Colon (tissue), 2 donors: ENCODE results near the gene HOXC6.
"Not testable (repeated sequence)": the region's sequence is repeated elsewhere in the genome, so short reads cannot be mapped to it uniquely, and the experiment has no call there.

Source experiments
- FAIRE-seq: peaks from 2 replicates; lab custom pipeline; 2012; peaks lifted over from hg19 to GRCh38; lab: Jason Lieb, UNC
- donor health status: control.
- donor health status: control.

HOXC6 gene

DNA sequence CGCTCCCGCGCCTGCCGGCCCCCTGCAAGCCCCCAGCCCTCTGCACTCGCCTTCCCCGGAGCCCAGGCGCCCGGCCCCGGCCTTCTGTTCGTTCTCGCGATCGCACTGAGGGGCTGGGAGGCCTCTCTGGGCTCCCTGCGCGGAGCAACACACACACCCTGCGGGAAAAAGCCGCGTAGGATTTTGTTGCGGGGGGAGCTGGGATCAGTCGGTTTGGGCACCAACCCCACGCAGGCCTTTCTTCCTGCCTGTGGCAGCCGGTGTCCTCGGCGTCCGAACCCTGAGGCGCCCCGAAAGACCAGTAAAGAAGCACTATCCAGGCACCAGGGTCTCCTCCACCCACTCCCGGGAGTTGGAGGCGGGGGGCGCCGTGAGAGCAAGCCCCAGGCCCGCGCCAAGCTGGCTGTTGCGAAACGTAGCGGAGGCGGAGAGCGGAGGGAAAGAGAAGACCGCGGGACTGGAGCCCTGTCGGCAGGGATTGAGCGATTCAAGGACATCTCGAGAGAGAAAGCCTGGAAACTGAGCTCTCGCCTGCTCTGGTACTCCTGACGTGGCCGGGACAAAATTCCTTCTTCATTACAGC, 2.7 kb downstream of the HOXC6 start:
- FAIRE-seq: no peak

DNA sequence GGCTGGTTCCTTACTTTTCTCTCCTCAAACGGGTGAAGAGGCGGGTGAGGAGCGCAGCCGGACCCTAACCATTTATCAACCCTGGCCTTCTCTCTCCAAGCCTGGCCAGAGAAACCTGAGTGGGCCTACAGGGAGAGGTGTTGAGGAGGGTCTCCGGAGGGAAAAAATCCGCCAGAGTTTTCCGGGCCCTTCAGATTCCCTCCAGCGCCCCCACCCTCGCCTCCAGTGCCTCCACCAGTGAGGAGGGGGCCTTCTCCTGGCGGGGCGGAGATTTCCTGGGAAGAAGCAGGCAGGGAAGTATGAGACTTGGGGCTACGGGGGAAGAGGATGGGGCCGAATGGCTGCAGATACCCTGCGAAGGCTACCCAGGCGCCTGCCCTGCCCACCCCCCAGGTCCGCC, 3.2 kb downstream of the HOXC6 start:
- no peak for FAIRE-seq

DNA sequence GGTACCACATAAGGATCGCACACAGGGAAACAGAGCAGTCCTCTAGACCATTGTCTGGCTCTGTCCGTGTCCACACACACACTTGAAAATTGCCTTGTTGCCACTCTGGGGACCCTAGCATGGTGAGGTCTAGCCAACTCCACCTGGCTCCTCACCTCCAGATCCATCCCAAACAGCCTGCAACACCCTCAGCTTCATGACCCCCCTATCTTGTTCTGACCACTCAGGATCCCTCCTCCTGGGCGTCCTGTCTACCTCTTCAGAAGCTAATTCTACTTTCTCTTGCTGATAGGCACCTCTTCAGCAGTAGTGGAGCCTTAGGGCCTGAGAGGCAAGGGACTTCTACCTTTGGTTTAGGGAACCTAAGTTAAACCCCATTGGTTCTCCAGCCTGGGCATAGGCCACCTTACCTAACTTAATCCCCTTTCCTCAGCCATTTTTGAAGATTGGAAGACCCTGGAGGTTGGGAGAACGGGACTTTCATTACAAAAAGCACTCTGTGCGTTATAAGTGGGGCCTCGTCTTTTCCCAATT, 3.9 kb downstream of the HOXC6 start:
- no peak for FAIRE-seq

GRCh38 chr12:54032627-54033100, 4.4 kb downstream of the HOXC6 start, which contains the start of gene HOXC5:
TSS of gene HOXC5 (plus strand) at chr12:54033050. CDS start at chr12:54033123, 73 bp downstream.
- no peak for FAIRE-seq

DNA sequence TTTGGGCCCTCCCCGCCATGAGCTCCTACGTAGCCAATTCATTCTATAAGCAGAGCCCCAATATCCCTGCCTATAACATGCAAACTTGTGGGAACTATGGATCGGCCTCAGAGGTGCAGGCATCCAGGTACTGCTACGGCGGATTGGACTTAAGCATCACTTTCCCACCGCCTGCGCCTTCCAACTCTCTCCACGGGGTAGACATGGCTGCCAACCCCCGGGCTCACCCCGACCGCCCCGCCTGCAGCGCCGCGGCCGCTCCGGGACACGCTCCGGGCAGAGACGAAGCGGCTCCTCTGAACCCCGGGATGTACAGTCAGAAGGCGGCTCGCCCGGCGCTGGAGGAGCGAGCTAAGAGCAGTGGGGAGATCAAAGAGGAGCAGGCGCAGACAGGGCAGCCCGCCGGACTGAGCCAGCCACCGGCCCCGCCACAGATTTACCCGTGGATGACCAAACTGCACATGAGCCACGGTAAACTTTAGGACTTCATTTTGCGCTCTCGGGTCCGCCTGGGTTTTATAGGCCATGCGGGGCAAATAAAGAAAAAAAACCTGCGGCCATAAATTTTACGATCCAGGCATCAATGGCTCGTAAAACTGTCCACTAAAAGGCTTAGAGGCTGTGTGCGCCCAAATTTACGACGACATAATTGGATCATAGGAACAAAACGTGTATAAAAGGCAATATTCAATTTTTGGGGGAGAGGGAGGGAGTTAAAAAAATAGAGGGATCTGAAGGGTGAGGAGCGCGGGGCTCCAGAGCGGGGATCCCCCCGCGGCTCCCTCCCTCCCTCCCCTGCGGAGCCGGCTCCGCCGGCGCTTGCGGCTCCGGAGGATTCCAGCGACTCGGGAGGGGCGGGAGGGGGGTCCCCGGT, 5.1 kb downstream of the HOXC6 start:
- no peak for FAIRE-seq

GRCh38 chr12:54033980-54034784, 5.9 kb downstream of the HOXC6 start:
- FAIRE-seq: no peak

DNA sequence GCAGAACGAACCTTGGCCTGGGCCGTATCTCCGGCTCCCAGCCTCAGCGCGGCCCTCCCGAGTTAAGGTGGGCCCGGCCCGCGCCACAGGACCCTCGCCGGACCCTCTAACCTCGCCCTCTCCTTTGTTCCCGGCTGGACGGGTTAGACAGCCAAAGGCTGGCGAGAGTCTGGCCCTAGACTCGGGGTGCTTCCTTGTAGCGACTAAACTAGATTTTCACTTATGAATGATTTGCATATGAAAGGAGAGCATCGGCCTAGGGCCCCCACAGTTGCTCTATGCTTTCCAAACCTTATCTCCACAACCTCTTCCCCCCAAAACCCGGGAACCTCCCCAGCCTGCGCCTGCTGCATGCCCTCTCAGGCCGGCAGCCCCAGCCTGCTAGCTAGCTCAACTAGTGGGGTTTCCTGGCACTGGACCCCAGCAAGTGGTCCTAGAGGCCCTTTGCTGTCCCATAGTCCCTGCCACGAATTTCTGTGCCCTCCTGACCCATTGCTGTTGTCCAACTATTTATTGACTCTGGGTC, 6.6 kb downstream of the HOXC6 start:
- FAIRE-seq: no peak

- FAIRE-seq: no peak
These were observed 7.5 kb downstream of the HOXC6 start for GRCh38 chr12:54035568-54036264.

DNA sequence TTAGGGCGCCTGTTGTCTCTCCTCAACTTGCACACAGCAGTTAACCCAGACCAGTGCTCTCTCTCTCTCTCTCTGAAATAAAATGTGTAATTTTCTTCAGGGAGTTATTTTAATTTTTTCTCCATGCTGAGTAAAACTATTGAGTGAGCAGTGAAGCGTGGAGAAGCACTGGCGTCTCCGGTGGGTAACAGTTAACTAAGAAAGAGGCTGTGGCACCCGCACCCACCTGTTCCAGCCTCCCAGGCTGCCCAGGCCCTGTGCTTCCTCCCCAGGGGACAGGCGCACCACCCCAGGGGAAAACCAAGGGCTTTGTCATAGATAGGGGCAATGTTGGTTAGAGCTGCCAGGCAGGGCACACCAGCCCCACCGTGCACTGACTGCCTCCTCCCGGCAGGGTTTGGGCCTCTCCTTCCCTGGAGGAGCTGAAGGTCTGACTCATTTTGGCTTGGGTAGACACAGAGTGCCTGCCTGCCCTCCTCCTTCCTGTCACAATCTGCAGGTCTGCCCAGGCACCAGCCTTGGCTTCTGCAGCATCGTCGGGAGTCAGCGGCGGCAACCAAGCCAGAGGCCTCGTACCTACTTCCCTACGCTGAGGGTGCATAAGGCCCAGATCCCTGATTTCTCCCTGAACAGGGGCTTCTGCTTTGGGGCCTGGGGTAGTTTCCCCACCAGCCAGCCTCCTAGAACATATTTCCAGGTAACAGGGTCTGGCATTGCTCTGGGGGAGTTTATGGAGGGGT, 8.6 kb downstream of the HOXC6 start:
- FAIRE-seq: no peak

DNA sequence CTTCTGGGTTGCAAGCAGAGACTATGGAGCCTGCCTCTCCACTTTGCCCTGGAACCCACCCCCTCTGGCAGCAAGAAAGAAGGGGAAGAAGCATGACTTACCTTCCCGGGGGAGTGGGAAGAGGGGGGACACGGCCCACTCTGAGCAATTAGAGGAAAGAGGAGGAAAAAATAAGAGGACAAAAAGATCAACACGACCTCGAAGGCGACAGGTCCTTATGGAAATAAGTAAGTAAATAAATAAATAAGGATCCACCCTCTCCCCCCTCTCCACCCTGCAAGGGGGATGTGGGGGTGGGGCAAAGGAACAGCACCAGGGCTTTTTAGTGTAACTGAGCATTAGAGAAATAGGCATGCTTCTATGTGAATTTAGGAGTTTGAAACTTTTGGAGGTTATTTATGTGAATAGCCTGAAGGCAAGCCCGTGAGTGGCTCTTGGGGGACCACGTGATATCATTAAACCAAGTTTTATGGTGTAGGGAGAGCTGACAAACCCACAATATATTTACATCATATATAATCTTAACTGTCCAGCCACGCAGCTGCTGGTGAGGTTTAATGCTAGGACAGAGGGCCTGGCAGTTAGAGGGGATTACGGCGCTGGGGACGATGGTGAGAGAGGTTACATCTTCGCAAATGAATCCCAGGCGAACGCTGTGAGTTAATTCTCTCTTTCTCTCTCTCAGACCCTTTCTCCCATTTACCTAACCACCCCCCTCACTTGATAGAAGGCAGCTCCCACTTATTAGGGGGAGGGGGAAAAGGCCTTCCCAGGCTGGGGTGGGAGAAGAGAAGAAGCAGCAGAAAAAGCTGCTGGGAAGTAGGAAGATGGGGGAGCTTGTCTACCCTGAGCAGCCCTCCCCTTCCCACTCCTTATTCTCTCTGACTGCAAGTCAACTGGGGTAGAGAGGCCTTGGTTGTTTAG, 9.4 kb downstream of the HOXC6 start:
- no peak for FAIRE-seq

DNA sequence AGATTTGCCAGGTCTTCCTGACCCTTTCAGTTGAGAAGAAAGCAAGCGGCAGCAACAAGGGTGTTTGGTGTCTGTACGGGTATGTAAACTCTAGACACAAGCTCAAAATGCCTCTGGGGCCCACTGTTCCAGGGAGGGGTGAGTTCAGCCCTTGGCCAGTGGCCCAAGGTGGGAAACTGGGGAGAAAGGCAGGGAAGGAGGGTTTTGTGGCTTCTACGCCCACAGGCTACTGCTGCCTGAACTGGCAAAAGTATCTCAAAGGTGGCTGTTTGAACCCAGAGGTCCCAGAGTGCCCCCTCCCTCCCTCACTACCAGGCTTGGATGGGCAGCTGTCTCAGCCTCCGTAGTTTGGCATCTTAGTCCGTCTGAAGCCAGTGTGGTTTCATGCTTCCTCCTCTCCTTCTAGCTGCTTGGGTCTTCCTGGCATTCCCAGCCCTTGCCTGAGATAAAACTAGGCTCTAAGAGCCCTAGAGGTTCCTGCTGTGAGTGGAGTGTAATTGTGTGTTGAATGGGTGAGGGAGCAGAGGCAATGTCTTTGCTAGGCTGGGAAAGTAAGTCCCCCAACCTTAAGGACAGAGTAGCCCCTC, 10.1 kb downstream of the HOXC6 start:
- FAIRE-seq: no peak

DNA sequence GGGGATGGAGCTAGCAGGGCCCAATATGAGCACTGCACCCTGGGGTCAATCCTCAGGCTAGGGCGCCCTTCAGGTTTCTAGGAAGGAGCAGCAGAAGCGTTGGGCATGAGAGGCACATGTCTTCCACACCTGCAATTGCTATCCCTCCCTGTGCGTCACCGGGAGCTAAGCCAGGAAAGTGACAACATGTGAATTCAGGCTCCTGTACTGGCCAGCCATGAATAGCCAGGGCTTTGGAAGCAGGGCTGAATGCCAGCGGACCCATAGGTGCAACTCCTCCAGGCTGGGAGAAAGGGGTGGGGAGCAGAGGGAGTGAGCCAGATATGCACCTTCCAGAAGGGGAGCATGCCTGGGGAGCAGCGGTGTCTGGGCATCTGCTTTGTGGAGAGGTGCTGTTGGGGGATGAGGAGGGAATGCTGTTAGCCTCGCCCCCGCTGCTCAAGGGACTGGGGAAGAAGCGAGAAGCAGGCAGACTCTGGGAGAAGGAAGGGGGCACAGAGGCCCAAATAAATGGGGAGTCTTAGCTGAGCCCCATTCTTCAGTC, 10.7 kb downstream of the HOXC6 start:
- no peak for FAIRE-seq

GRCh38 chr12:54039417-54040147, 11.3 kb downstream of the HOXC6 start:
- no peak for FAIRE-seq

DNA sequence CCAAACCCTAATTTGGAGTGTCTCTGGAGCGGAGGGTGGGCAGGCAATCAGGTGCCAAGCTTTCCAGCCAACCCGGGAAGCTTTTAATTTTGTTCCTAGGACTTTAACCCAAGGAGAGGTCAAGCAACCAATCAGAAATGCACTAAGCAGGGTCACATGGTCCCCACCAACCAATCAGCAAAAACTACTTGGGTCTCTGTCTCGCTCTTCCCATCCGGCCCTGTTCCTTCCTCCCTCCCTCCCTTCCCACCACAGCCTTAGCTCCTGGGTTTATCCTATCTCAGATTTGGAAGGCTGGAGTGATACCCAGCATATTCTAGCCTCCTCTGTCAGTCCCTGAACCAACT, 11.9 kb downstream of the HOXC6 start:
- FAIRE-seq: no peak

DNA sequence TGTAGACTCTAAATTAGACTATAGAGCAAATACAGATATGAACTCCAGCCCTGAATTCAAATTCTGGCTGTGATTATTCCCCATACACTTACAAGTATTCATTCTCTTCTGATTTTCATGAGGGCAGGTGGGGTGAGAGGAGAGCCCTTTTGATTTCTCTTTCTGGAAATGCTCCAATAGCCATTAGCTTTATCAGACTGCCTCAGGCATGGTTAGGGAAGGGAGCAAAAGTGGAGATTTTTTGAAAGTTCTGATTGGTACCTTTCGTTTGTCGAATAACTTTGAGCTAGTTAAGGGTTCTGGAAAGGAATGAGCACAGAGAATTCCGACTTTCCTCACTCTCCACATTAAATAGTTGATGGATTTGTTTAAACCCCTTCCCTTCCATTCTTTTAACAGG, 12.4 kb downstream of the HOXC6 start:
- no peak for FAIRE-seq

GRCh38 chr12:54041097-54041690, 13.0 kb downstream of the HOXC6 start:
- FAIRE-seq: no peak

- FAIRE-seq: not testable (repeated sequence)
These were observed 13.8 kb downstream of the HOXC6 start for GRCh38 chr12:54042033-54042432.
